Stimulated activated CD4-positive, alpha-beta T cell treated with anti-CD3 and anti-CD28 coated beads, Interleukin-15, amount 100 ng/mL, for 1 hour (primary cell): ENCODE data around the gene CBLL2.
"Not testable (repeated sequence)": the region's sequence is repeated elsewhere in the genome, so short reads cannot be mapped to it uniquely, and the experiment has no call there.

Source experiments
- DNase-seq, 2 donors: peaks; one replicate each; pipeline ENCODE4 v3.0.0-alpha.2; 2020; ENCODE audit warnings: low read depth in 1 of 2, low spot score in 1 of 2

Gene CBLL2

DNA sequence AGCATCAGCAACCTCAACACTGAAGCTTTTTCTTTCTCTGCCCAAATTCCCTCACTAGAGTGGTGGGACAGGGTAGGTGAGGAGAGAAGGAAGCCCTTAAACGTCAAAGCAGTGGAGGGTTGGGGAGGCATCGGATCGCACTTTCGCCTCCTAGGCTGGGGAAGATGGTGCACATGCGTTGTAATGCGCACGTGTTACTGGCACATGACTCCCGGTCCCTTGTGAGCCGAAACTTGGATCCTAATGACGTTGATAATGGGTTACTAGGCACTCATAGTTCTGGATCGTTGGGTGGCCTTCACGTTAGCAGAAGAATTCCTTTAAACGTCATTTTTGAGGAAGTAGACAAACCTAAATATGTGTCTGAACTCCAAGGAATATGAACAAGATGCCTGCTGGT is at the start of gene CBLL2:
TSS of gene CBLL2 (plus strand) at position 301 of the 400 bp plus-strand sequence. CDS start at position 380, 79 bp downstream.
- no peak for DNase-seq

DNA sequence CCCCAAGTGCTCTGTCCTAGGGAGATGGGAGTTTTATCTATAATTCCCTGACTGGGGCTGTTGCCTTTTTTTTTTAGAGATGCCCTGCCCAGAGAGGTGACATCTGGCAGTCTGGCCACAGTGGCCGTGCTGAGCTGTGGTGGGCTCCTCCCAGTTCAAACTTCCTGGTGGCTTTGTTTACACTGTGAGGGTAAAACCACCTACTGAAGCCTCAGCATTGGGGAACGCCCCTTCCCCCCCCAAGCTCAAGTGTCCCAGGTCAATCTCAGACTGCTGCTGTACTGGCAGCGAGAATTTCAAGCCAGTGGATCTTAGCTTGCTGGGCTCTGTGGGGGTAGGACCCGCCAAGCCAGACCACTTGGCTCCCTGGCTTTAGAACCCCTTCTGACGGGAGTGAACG is 38.3 kb upstream of the CBLL2 start:
- no peak for DNase-seq

DNA sequence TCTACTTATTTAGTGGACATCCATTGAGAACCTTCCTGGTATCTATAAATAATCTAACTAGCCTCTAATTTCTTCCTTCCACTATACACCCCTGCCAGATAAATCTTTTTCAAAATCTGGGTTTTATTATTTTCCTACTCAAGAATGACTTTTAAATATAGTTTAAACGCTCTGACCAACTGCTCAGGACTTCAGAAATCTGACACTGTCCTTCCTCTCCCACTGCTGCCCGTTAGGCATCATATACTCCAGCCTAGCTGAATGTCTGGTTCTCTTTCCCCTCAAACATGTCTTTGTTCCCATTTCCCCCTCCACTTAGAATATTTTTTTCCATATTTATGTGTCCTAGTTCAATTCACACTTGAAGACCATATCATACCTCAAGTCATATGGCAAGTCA is 35.2 kb upstream of the CBLL2 start:
- DNase-seq: no peak

DNA sequence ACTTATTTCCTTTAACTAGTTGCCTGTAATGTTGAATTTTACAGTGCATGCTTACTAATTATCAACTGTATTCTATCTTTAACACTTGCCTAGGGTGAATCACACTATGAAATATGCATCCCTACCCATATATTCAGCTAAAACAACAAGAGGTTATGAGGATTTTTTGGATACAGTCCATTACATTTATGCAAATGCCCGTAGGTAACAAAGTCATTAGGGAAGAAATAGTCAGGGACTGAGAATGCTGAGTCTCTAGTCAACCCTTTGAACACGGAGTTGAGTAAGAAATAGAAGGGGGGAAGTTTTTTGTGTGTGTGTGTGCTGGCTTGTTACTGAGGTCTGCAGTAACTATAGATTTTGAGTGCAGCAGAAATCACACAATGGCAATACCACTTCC is 26.1 kb upstream of the CBLL2 start:
- no peak for DNase-seq

- no peak for DNase-seq
These were observed 25.5 kb upstream of the CBLL2 start for GRCh38 chrX:22247169-22247568.

DNA sequence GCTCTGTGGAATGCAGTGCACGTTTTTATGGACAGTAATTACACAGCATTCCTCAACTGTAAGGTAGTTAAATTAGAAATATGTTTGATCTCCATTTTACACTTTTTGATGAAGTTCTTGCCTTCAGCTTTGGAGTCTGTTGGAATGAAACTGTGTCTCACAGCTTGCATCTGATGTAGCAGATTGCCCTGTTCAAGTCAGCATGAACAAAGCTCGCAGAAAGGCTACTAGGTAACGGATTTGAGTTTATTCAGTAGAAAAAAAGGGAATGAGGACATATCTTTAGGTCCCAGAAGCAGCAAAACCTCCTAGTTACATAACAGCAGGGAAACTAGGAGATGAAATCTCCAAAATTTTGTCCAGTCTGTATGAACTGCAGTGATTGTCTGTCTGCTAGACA is 24.3 kb upstream of the CBLL2 start:
- no peak for DNase-seq

DNA sequence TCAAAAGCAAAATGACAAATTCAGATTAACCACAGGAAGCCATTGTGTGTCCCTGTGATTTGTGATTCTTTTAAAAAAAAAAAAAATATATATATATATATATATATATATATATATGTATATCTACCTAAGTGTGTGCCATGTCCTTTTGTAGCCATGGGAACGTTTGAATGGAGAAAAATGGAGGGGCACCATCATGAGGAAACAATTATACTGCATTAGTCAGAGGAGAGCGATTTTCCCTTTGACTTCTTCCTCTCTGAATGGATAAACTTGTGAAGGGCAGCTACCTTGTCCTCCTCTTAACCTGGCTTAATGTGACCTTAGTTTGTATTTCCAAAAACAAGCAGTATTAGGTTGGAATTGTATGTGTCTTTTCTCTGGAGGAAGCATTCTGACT is 23.3 kb upstream of the CBLL2 start:
- no peak for DNase-seq

- DNase-seq: no peak
These were observed 4.0 kb upstream of the CBLL2 start for GRCh38 chrX:22268706-22269105.

GRCh38 chrX:22273714-22274317 is 1.1 kb downstream of the CBLL2 start:
- DNase-seq: no peak

DNA sequence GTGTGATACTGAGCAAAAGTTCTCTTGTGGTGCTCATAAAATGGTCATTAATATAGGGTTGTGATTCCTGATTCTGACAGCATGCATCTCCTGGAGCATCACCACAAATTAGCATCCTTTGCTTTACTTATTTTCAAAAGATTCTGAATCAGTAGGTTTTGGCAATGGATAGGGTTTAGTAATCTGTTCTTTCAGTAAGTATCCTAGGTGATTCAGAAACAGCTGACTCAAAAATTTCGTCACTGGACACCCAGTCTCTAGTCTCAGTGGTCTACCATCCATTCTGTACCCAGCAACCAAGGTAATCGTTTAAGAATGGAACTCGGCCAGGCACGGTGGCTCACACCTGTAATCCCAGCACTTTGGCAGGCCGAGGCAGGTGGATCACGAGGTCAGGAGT is 4.1 kb downstream of the CBLL2 start:
- DNase-seq: no peak

DNA sequence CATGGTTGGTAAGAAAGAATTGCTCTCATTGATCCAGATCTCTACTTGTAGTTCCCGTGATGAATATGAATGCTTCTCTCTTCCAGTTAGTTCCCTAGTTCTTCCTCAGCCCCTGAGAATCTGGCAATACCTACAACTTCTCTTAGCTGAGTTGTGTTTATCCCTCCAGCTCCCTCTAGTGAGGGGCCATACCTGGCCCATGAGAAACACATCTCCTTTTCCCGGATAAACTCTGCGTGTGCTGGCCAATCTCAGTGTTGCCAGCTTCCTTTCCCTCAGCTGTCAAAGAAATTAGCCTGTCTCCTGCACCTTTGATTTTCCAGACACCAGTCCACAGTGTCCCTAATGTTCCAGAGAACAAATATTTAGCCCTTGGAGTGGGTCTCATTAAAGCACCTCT is 5.7 kb downstream of the CBLL2 start:
- no peak for DNase-seq

- not testable (repeated sequence) for DNase-seq
These were observed 16.5 kb downstream of the CBLL2 start for GRCh38 chrX:22289209-22289608.

- DNase-seq: no peak
These were observed 24.2 kb downstream of the CBLL2 start for GRCh38 chrX:22296871-22297270.

- no peak for DNase-seq
These were observed 27.4 kb downstream of the CBLL2 start for GRCh38 chrX:22300130-22300529.

DNA sequence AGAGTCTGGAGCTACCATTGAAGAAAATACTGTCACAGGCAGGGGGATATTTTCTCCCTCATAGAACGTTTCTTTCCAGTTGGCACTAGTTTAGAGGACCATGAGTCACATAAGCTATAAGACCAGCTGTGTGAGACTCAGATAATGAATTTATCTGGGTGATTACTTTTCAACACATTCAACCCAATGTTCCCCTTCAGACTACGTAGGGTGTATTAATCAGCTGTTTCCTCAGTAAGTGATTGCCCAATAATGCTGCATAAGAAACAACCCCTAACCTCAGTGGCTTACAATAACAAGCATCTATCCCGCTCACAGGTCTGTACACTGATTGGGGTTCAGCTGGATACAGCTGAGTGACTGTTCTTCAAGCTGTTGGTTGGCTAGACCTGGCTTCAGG is 38.1 kb downstream of the CBLL2 start:
- DNase-seq: no peak

DNA sequence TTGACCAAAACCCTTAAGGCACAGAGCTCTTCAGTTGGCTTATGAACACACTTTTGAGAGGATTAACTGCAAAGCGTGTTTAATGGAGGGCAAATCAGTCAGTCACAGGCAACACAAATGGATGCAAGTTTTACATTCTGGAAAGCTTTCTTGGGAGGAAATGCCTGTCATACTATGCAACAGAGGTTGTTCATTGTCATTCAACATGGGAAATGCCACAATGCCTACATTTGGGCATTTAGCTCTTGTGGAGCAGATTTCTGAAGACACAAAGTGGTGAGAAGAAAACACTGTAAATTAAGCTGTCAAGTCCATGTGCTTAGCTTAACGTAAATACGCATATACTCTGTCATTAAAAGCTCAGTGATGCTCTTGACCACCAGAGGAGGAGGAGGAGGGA is 41.1 kb downstream of the CBLL2 start:
- DNase-seq: no peak

GRCh38 chrX:22314211-22314610 is 41.5 kb downstream of the CBLL2 start:
- DNase-seq: no peak

GRCh38 chrX:22314692-22315091 is 42.0 kb downstream of the CBLL2 start:
- no peak for DNase-seq

DNA sequence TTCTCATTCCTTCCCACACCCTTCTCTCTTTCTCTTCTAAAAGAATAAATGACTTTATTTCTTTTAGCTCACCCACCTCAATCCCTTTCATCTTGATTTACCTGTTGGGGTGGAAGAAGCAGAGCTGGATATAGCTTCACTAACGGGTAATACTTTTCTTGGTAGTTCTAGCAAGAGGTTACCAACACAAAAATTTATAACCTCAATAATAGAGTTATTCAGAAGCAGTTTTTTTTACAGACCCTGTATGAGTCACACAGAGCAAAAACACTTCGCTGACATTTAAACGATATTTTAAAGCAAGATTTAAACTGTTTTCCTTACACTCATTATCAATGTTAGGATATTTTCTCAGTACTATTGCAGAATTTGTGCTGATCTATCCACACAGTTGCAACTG is 42.4 kb downstream of the CBLL2 start:
- DNase-seq: no peak

GRCh38 chrX:22320236-22320873 is 47.6 kb downstream of the CBLL2 start:
- no peak for DNase-seq

DNA sequence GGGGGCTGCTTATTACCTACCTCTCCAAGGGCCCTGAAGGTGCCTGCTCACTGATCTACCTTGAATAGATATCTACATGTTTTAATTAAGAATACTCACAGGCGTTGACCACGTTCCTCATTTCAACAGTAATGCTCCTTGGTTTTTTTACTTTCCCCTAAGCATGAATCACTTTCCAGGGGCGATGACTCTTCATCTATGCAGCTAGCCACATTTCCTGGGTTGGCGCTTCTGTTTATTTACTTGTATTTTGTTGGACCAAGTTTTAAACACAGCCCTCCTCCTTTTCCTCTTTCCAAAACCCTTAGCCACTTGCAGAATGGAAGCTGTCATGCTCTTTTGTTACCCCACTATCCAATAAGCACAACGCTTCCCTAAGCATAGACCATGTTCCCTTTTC is 50.8 kb downstream of the CBLL2 start:
- DNase-seq: no peak
